Cardiac fibroblast (primary cell): ENCODE data around the gene ZNF552.
A peak's percentile ranks its signal among the peaks of the same experiment; 100 is the strongest.
"Not testable (repeated sequence)": the region's sequence is repeated elsewhere in the genome, so short reads cannot be mapped to it uniquely, and the experiment has no call there.

Source experiments
- DNase-seq, 2 donors: peaks; one replicate each; pipeline versions ENCODE4 v3.0.0 to v3.0.0-alpha.2; 2010; ENCODE audit warnings: low read depth in 2 of 2
- H3K4me3 ChIP-seq, 2 donors: replicated peaks in 1 of 2; 1 replicate in 1 of 2; 2 replicates in 1 of 2; pipeline ENCODE4 v1.5.1; 2011; ENCODE audit warnings: low read depth in 2 of 2, low read length in 2 of 2, mild to moderate bottlenecking in 2 of 2, moderate library complexity in 1 of 2
- CTCF ChIP-seq: IDR thresholded peaks from one replicate; pipeline ENCODE4 v1.5.1; 2011; ENCODE audit warnings: low read depth, mild to moderate bottlenecking, low read length, inconsistent platforms

ZNF552 gene

GRCh38 chr19:57807541-57807940 lies 7.2 kb downstream of the ZNF552 start:
- no peak overlapping the region for H3K4me3 ChIP-seq
- TF ChIP-seq CTCF, result no peak
- DNase-seq, result peak; percentile 50 to 58

GRCh38 chr19:57803594-57804325 lies 11.0 kb downstream of the ZNF552 start:
- no peak for TF ChIP-seq CTCF
- peak; percentile 76 to 82 for DNase-seq
- H3K4me3 ChIP-seq, result peak overlapping the region; percentile 52 to 69

- no peak for DNase-seq
- H3K4me3 ChIP-seq, result peak overlapping the region; percentile 52 to 69
- no peak for TF ChIP-seq CTCF
Measured at GRCh38 chr19:57803265-57803593, 11.5 kb downstream of the ZNF552 start.

- DNase-seq, result no peak
- no peak overlapping the region for H3K4me3 ChIP-seq
- no peak for TF ChIP-seq CTCF
Measured at GRCh38 chr19:57802269-57802668, 12.4 kb downstream of the ZNF552 start.

GRCh38 chr19:57800696-57801095 lies 14.0 kb downstream of the ZNF552 start:
- TF ChIP-seq CTCF, result no peak
- no peak overlapping the region for H3K4me3 ChIP-seq
- DNase-seq, result no peak

GRCh38 chr19:57796580-57796979 lies 18.1 kb downstream of the ZNF552 start:
- not testable (repeated sequence) for DNase-seq, H3K4me3 ChIP-seq

GRCh38 chr19:57789288-57789687 lies 25.4 kb downstream of the ZNF552 start:
- no peak for DNase-seq
- no peak for TF ChIP-seq CTCF
- H3K4me3 ChIP-seq, result no peak overlapping the region
